ENCODE data around the gene CTNND2.
"Not testable (repeated sequence)": the region's sequence is repeated elsewhere in the genome, so short reads cannot be mapped to it uniquely, and the experiment has no call there.

Gene CTNND2

GRCh38 chr5:11324521-11325289 is 579.5 kb downstream of the CTNND2 start:
- no peak for TF ChIP-seq CTCF (IDR thresholded peaks at IDR 0.05; ENCODE audit: insufficient read depth, missing control alignments)
- FAIRE-seq = no peak

GRCh38 chr5:11323761-11324160 is 580.5 kb downstream of the CTNND2 start:
- DNase-seq (ENCODE audit: insufficient read length, low spot score) (no peak), FAIRE-seq (no peak)
- TF ChIP-seq CTCF (IDR thresholded peaks at IDR 0.05; ENCODE audit: insufficient read depth, missing control alignments) = no peak

More at GRCh38 chr5:11324521-11325289, 579.5 kb downstream of the CTNND2 start:
- no peak for DNase-seq (ENCODE audit: insufficient read length, low spot score)

GRCh38 chr5:11322133-11322532 is 582.1 kb downstream of the CTNND2 start:
- no peak for DNase-seq (ENCODE audit: insufficient read length, low spot score)
- FAIRE-seq = no peak

GRCh38 chr5:11319836-11320580 is 584.2 kb downstream of the CTNND2 start:
- FAIRE-seq (no peak), DNase-seq (ENCODE audit: insufficient read length, low spot score) (no peak)
- TF ChIP-seq CTCF (IDR thresholded peaks at IDR 0.05; ENCODE audit: insufficient read depth, missing control alignments) = no peak

More at GRCh38 chr5:11322133-11322532, 582.1 kb downstream of the CTNND2 start:
- no peak for TF ChIP-seq CTCF (IDR thresholded peaks at IDR 0.05; ENCODE audit: insufficient read depth, missing control alignments)

GRCh38 chr5:11313694-11314093 is 590.6 kb downstream of the CTNND2 start:
- DNase-seq (ENCODE audit: insufficient read length, low spot score); FAIRE-seq: not testable (repeated sequence)

GRCh38 chr5:11311731-11312130 is 592.5 kb downstream of the CTNND2 start:
- DNase-seq (ENCODE audit: insufficient read length, low spot score) (no peak), FAIRE-seq (no peak)
- TF ChIP-seq CTCF (IDR thresholded peaks at IDR 0.05; ENCODE audit: insufficient read depth, missing control alignments) = no peak

GRCh38 chr5:11311272-11311671 is 593.0 kb downstream of the CTNND2 start:
- FAIRE-seq (no peak), DNase-seq (ENCODE audit: insufficient read length, low spot score) (no peak)
- no peak for TF ChIP-seq CTCF (IDR thresholded peaks at IDR 0.05; ENCODE audit: insufficient read depth, missing control alignments)

All from D721Med (cell line).